Neural cell (in vitro differentiated cells): ENCODE results near the gene EIF4H. TPM values are rescaled to one million over a fixed set of nuclear protein-coding genes. Genes with fewer than 3 reads are reported as not detected.

Source experiments
- H2AFZ ChIP-seq: fragments of 200-600, 300-800 bp; sonication (generic), shearing (Covaris generic); 2 replicates; pipeline ENCODE4 v1.6.0; 2014; ENCODE audit warnings: low read depth, mild to moderate bottlenecking, antibody characterized with exemption, low read length, moderate library complexity
- H3F3A ChIP-seq: fragments of 200-600 bp; shearing (Covaris generic); 2 replicates; pipeline ENCODE4 v1.6.1; 2016; ENCODE audit warnings: mild to moderate bottlenecking, moderate library complexity, mixed read lengths, antibody characterized with exemption, low read length; ENCODE audit not compliant: insufficient read depth, poor library complexity, severe bottlenecking
- H3K27ac ChIP-seq: fragments of 200-600, 300-800 bp; sonication (generic), shearing (Covaris generic); 2 replicates; pipeline ENCODE4 v1.5.1; 2014; ENCODE audit warnings: mild to moderate bottlenecking, low read length, moderate library complexity
- H3K27me3 ChIP-seq: fragments of 300-800, 200-600 bp; sonication (generic), shearing (Covaris generic); 2 replicates; pipeline ENCODE4 v1.6.0; 2014; ENCODE audit warnings: mild to moderate bottlenecking, low read depth, low read length, moderate library complexity; ENCODE audit not compliant: insufficient read depth
- H3K36me3 ChIP-seq: fragments of 300-800, 200-600 bp; sonication (generic), shearing (Covaris generic); 2 replicates; pipeline ENCODE4 v1.5.1; 2014; ENCODE audit warnings: mild to moderate bottlenecking, antibody characterized with exemption, low read length, moderate library complexity; ENCODE audit not compliant: insufficient read depth
- H3K4me2 ChIP-seq: fragments of 300-800, 200-600 bp; sonication (generic), shearing (Covaris generic); 2 replicates; pipeline ENCODE4 v1.6.0; 2014; ENCODE audit warnings: mild to moderate bottlenecking, low read length
- H3K4me3 ChIP-seq: fragments of 300-800, 200-600 bp; sonication (generic), shearing (Covaris generic); 2 replicates; pipeline ENCODE4 v1.5.1; 2014; ENCODE audit warnings: mild to moderate bottlenecking, low read length, moderate library complexity
- H3K79me2 ChIP-seq: fragments of 200-600 bp; shearing (Covaris generic); replicated peaks from 2 replicates; pipeline ENCODE4 v1.6.0; 2014; ENCODE audit warnings: mild to moderate bottlenecking, low read length, moderate library complexity; ENCODE audit not compliant: insufficient read depth
- H3K9ac ChIP-seq: fragments of 300-800, 200-600 bp; sonication (generic), shearing (Covaris generic); 2 replicates; pipeline ENCODE4 v1.6.1; 2016; ENCODE audit warnings: mild to moderate bottlenecking, low read length, mixed read lengths
- H3K9me2 ChIP-seq: fragments of 200-600 bp; shearing (Covaris generic); 2 replicates; pipeline ENCODE4 v1.6.1; 2016; ENCODE audit warnings: mild to moderate bottlenecking, low read length, mixed read lengths; ENCODE audit not compliant: insufficient read depth
- H3K9me3 ChIP-seq: fragments of 200-600, 300-800 bp; sonication (generic), shearing (Covaris generic); 2 replicates; pipeline ENCODE4 v1.6.1; 2016; ENCODE audit warnings: mild to moderate bottlenecking, mixed run types, low read length, moderate library complexity, mixed read lengths
- H4K20me1 ChIP-seq: fragments of 200-600 bp; shearing (Covaris generic); 2 replicates; pipeline ENCODE4 v1.6.1; 2016; ENCODE audit warnings: mild to moderate bottlenecking, mixed run types; ENCODE audit not compliant: insufficient read depth
- CTCF ChIP-seq: fragments of 450-650 bp; IDR thresholded peaks from 2 replicates; pipeline ENCODE4 v1.5.1; 2014; ENCODE audit warnings: antibody characterized with exemption, mild to moderate bottlenecking, moderate library complexity; ENCODE audit not compliant: poor library complexity, severe bottlenecking
- EP300 ChIP-seq: fragments of 450-650 bp; conservative IDR thresholded peaks from 2 replicates; pipeline ENCODE4 v1.6.1; 2014; ENCODE audit warnings: antibody characterized with exemption, mild to moderate bottlenecking, moderate library complexity; ENCODE audit not compliant: poor library complexity, severe bottlenecking
- EZH2 ChIP-seq: fragments of 200-600, 300-800 bp; shearing (Covaris generic), sonication (generic); IDR thresholded peaks from 2 replicates; pipeline ENCODE4 v1.6.1; 2014; ENCODE audit warnings: antibody characterized with exemption, low read length, borderline replicate concordance, mild to moderate bottlenecking; ENCODE audit not compliant: insufficient read depth, poor library complexity, severe bottlenecking
- MXI1 ChIP-seq: fragments of 450-650 bp; conservative IDR thresholded peaks from 2 replicates; pipeline ENCODE4 v1.6.1; 2014; ENCODE audit warnings: antibody characterized with exemption, mild to moderate bottlenecking; ENCODE audit not compliant: poor library complexity, severe bottlenecking
- POLR2AphosphoS5 ChIP-seq: IDR thresholded peaks from 2 replicates; pipeline ENCODE4 v1.6.1; 2012
- RAD21 ChIP-seq: fragments of 450-650 bp; conservative IDR thresholded peaks from 2 replicates; pipeline ENCODE4 v1.6.1; 2014; ENCODE audit warnings: antibody characterized with exemption, mild to moderate bottlenecking, moderate library complexity
- REST ChIP-seq: IDR thresholded peaks from 2 replicates; pipeline ENCODE4 v1.6.1; 2012; ENCODE audit warnings: borderline replicate concordance
- SMC3 ChIP-seq: fragments of 450-650 bp; conservative IDR thresholded peaks from 2 replicates; pipeline ENCODE4 v1.6.1; 2014; ENCODE audit warnings: antibody characterized with exemption, mild to moderate bottlenecking, moderate library complexity; ENCODE audit not compliant: poor library complexity
- TAF1 ChIP-seq: IDR thresholded peaks from 2 replicates; pipeline ENCODE4 v1.6.1; 2012; ENCODE audit warnings: low read depth
- polyA plus RNA-seq: library from polyadenylated mRNA; depleted of rRNA; stranded (reverse); fragments of >200 nt; gene quantifications from 2 replicates; pipeline ENCODE4 v1.2.3, GENCODE V29; 2014

EIF4H gene
- polyA plus RNA-seq, 1 donor from 2014 or later: 170 TPM

- no peak overlapping the region for H3K27ac ChIP-seq
- no peak overlapping the region for H2AFZ ChIP-seq
- H3K4me3 ChIP-seq: no peak overlapping the region
- H3K79me2 ChIP-seq: no peaks in the 10 kb centered on the region
- H3K9ac ChIP-seq: no peak overlapping the region
- H3F3A ChIP-seq: no peaks in the 10 kb centered on the region
- H3K4me2 ChIP-seq: no peak overlapping the region
- no peaks in the 10 kb centered on the region for H3K36me3 ChIP-seq
- H4K20me1 ChIP-seq: no peaks in the 10 kb centered on the region
- no peaks in the 10 kb centered on the region for H3K9me2 ChIP-seq
- no peak for TF ChIP-seq MXI1
- TF ChIP-seq TAF1: no peak
- TF ChIP-seq SMC3: no peak
- no peak for TF ChIP-seq EP300
- no peak for TF ChIP-seq CTCF
- no peak for TF ChIP-seq EZH2
- TF ChIP-seq RAD21: no peak
- no peak for TF ChIP-seq POLR2AphosphoS5
- no peak for TF ChIP-seq REST
- H3K27me3 ChIP-seq: no peaks in the 10 kb centered on the region
- H3K9me3 ChIP-seq: no peaks in the 10 kb centered on the region
Observed at GRCh38 chr7:74240482-74240881, 66.3 kb downstream of the EIF4H start.

- H3K36me3 ChIP-seq: no peaks in the 10 kb centered on the region
- H3K4me2 ChIP-seq: no peak overlapping the region
Observed at GRCh38 chr7:74242122-74242443, 67.9 kb downstream of the EIF4H start.

More at GRCh38 chr7:74242122-74242443, 67.9 kb downstream of the EIF4H start:
- H3K27ac ChIP-seq: no peak overlapping the region
- no peaks in the 10 kb centered on the region for H4K20me1 ChIP-seq
- no peaks in the 10 kb centered on the region for H3K79me2 ChIP-seq
- H3K27me3 ChIP-seq: no peaks in the 10 kb centered on the region
- H3K9me3 ChIP-seq: no peaks in the 10 kb centered on the region
- H3F3A ChIP-seq: no peaks in the 10 kb centered on the region
- no peak overlapping the region for H2AFZ ChIP-seq
- no peak overlapping the region for H3K4me3 ChIP-seq
- no peaks in the 10 kb centered on the region for H3K9me2 ChIP-seq
- H3K9ac ChIP-seq: no peak overlapping the region
- TF ChIP-seq POLR2AphosphoS5: no peak
- TF ChIP-seq EP300: no peak
- TF ChIP-seq CTCF: no peak
- no peak for TF ChIP-seq SMC3
- TF ChIP-seq TAF1: no peak
- no peak for TF ChIP-seq EZH2
- no peak for TF ChIP-seq MXI1
- no peak for TF ChIP-seq REST
- no peak for TF ChIP-seq RAD21
